Trophoblast cell (in vitro differentiated cells and primary cell): ENCODE measurements around the gene MAP3K10.

Experiments
- DNase-seq, 2 donors: peaks; one replicate each; pipeline ENCODE4 v3.0.0-alpha.2; 2016
- H2AFZ ChIP-seq: 2 replicates; pipeline ENCODE4 v1.6.1; 2013; ENCODE audit warnings: low read length, moderate library complexity, mild to moderate bottlenecking; ENCODE audit not compliant: insufficient read depth, poor library complexity
- H2AK5ac ChIP-seq: 2 replicates; pipeline ENCODE4 v1.6.1; 2013; ENCODE audit warnings: mild to moderate bottlenecking, low read length
- H2BK120ac ChIP-seq: 2 replicates; pipeline ENCODE4 v1.6.1; 2013; ENCODE audit warnings: low read length, mild to moderate bottlenecking, moderate library complexity; ENCODE audit not compliant: insufficient read depth, poor library complexity
- H2BK12ac ChIP-seq: 2 replicates; pipeline ENCODE4 v1.6.1; 2013; ENCODE audit warnings: mild to moderate bottlenecking, low read length, moderate library complexity
- H2BK5ac ChIP-seq: 2 replicates; pipeline ENCODE4 v1.6.1; 2013; ENCODE audit warnings: low read length, low read depth, moderate library complexity, mild to moderate bottlenecking; ENCODE audit not compliant: poor library complexity
- H3K14ac ChIP-seq: 2 replicates; pipeline ENCODE4 v1.6.1; 2013; ENCODE audit warnings: mild to moderate bottlenecking, low read length
- H3K18ac ChIP-seq: 2 replicates; pipeline ENCODE4 v1.6.1; 2013; ENCODE audit warnings: mild to moderate bottlenecking, low read length
- H3K23ac ChIP-seq: 2 replicates; pipeline ENCODE4 v1.6.1; 2013; ENCODE audit warnings: low read length
- H3K27ac ChIP-seq: 2 replicates; pipeline ENCODE4 v1.5.1; 2013; ENCODE audit warnings: low read depth, mild to moderate bottlenecking, inconsistent platforms, low read length, moderate library complexity
- H3K27me3 ChIP-seq: 2 replicates; pipeline ENCODE4 v1.6.1; 2013; ENCODE audit warnings: inconsistent platforms, mild to moderate bottlenecking, low read length, moderate library complexity; ENCODE audit not compliant: insufficient read depth
- H3K36me3 ChIP-seq, 2 experiments: 1 replicate in 1 of 2; 2 replicates in 1 of 2; pipeline ENCODE4 v1.6.1; 2013; ENCODE audit warnings: low read length in 2 of 2, mild to moderate bottlenecking in 2 of 2, moderate library complexity in 1 of 2; ENCODE audit not compliant: insufficient read depth in 2 of 2, control insufficient read depth in 1 of 2
- H3K4ac ChIP-seq: 2 replicates; pipeline ENCODE4 v1.6.1; 2013; ENCODE audit warnings: low read depth, mild to moderate bottlenecking, low read length, moderate library complexity
- H3K4me1 ChIP-seq, 2 experiments: 1 replicate in 1 of 2; 2 replicates in 1 of 2; pipeline ENCODE4 v1.6.1; 2013; ENCODE audit warnings: low read length in 2 of 2, mild to moderate bottlenecking in 2 of 2, moderate library complexity in 1 of 2; ENCODE audit not compliant: insufficient read depth in 2 of 2, control insufficient read depth in 1 of 2
- H3K4me2 ChIP-seq: 2 replicates; pipeline ENCODE4 v1.6.1; 2013; ENCODE audit warnings: inconsistent platforms, mild to moderate bottlenecking, low read length, moderate library complexity
- H3K4me3 ChIP-seq: 2 replicates; pipeline ENCODE4 v1.5.1; 2013; ENCODE audit warnings: mild to moderate bottlenecking, low read depth, low read length, inconsistent platforms
- H3K79me1 ChIP-seq: one replicate; pipeline ENCODE4 v1.6.1; 2013; ENCODE audit warnings: low read length
- H3K79me2 ChIP-seq: 2 replicates; pipeline ENCODE4 v1.6.1; 2013; ENCODE audit warnings: low read length, mild to moderate bottlenecking; ENCODE audit not compliant: control insufficient read depth, insufficient read depth, poor library complexity
- H3K9ac ChIP-seq: 2 replicates; pipeline ENCODE4 v1.6.1; 2013; ENCODE audit warnings: mild to moderate bottlenecking, low read length
- H3K9me3 ChIP-seq: 2 replicates; pipeline ENCODE4 v1.6.1; 2013; ENCODE audit warnings: low read depth, mild to moderate bottlenecking, control low read depth, inconsistent platforms, low read length; ENCODE audit not compliant: insufficient read depth
- H4K12ac ChIP-seq: 2 replicates; pipeline ENCODE4 v1.6.1; 2013; ENCODE audit warnings: low read depth, mild to moderate bottlenecking, low read length, moderate library complexity
- H4K8ac ChIP-seq: 2 replicates; pipeline ENCODE4 v1.6.1; 2013; ENCODE audit warnings: low read depth, mild to moderate bottlenecking, low read length, moderate library complexity
- H4K91ac ChIP-seq: one replicate; pipeline ENCODE4 v1.6.1; 2013; ENCODE audit warnings: low read depth, mild to moderate bottlenecking, low read length, moderate library complexity
- WGBS: extraction: QIAGEN DNeasy Blood & Tissue Kit; methylation state at CpG from one replicate; pipeline ENCODE4 v1.1.7; 2013; ENCODE audit warnings: missing lambda C conversion rate; ENCODE audit not compliant: insufficient read length, insufficient coverage; ENCODE audit errors: extremely low coverage; 5-methylcytosine and 5-hydroxymethylcytosine counted together

MAP3K10 gene

GRCh38 chr19:40228346-40228745, 37.1 kb downstream of the MAP3K10 start:
- Histone ChIP-seq H3K79me2 (no peaks in the 10 kb centered on the region), H3K4me3 (no peak overlapping the region), H2AFZ (no peak overlapping the region), H3K18ac (no peak overlapping the region), H3K27me3 (peaks cover 4% of the 10 kb centered on the region), H2BK12ac (no peak overlapping the region), H3K9me3 (no peaks in the 10 kb centered on the region), H4K91ac (no peak overlapping the region), H3K23ac (no peak overlapping the region), H3K4me1 (peaks cover 8 to 15% of the 10 kb centered on the region in 2 experiments), H2BK5ac (no peak overlapping the region), H3K36me3 (peaks cover 8% of the 10 kb centered on the region in 2 experiments), H2BK120ac (no peak overlapping the region), H3K14ac (no peak overlapping the region), H3K27ac (no peak overlapping the region), H3K9ac (no peak overlapping the region), H3K79me1 (peaks cover 4% of the 10 kb centered on the region), H4K12ac (no peak overlapping the region), H2AK5ac (no peak overlapping the region), H3K4ac (no peak overlapping the region), H4K8ac (no peak overlapping the region), H3K4me2 (no peak overlapping the region)
- DNase-seq = peak in 1 of 2 donors; percentile 40
- WGBS = no CpG with 5 or more reads among the region's 10 CpGs

GRCh38 chr19:40228863-40229262, 37.6 kb downstream of the MAP3K10 start:
- Histone ChIP-seq H2BK12ac (no peak overlapping the region), H2AFZ (no peak overlapping the region), H3K14ac (no peak overlapping the region), H3K4me2 (no peak overlapping the region), H3K4me1 (peaks cover 8 to 15% of the 10 kb centered on the region in 2 experiments), H3K23ac (no peak overlapping the region), H3K4ac (no peak overlapping the region), H3K36me3 (peaks cover 13% of the 10 kb centered on the region in 2 experiments), H2BK5ac (no peak overlapping the region), H3K18ac (no peak overlapping the region), H3K79me1 (peaks cover 4% of the 10 kb centered on the region), H2AK5ac (no peak overlapping the region), H3K79me2 (no peaks in the 10 kb centered on the region), H4K12ac (no peak overlapping the region), H4K91ac (no peak overlapping the region), H2BK120ac (no peak overlapping the region), H3K27me3 (peaks cover 4% of the 10 kb centered on the region), H4K8ac (no peak overlapping the region), H3K9me3 (no peaks in the 10 kb centered on the region), H3K4me3 (no peak overlapping the region), H3K27ac (no peak overlapping the region), H3K9ac (no peak overlapping the region)
- no CpG with 5 or more reads among the region's 5 CpGs for WGBS
- peak; percentile 28 to 59 for DNase-seq

GRCh38 chr19:40229484-40229883, 38.3 kb downstream of the MAP3K10 start:
- no peak overlapping the region for H3K14ac ChIP-seq
- no peak overlapping the region for H3K4me3 ChIP-seq
- no peak overlapping the region for H2AFZ ChIP-seq
- H3K36me3 ChIP-seq = peaks cover 18% of the 10 kb centered on the region in 2 experiments
- H3K4me2 ChIP-seq = no peak overlapping the region
- H2AK5ac ChIP-seq = no peak overlapping the region
- DNase-seq = peak; percentile 25
- peaks cover 4% of the 10 kb centered on the region for H3K79me1 ChIP-seq
- peaks cover 8 to 15% of the 10 kb centered on the region in 2 experiments for H3K4me1 ChIP-seq
- no peak overlapping the region for H3K4ac ChIP-seq
- H3K23ac ChIP-seq = no peak overlapping the region
- H2BK5ac ChIP-seq = no peak overlapping the region
- no peak overlapping the region for H3K27ac ChIP-seq
- H4K8ac ChIP-seq = no peak overlapping the region
- no peak overlapping the region for H4K12ac ChIP-seq
- H3K18ac ChIP-seq = no peak overlapping the region
- H3K27me3 ChIP-seq = peaks cover 4% of the 10 kb centered on the region
- no peak overlapping the region for H3K9ac ChIP-seq
- H3K79me2 ChIP-seq = no peaks in the 10 kb centered on the region
- H2BK12ac ChIP-seq = no peak overlapping the region
- H3K9me3 ChIP-seq = no peaks in the 10 kb centered on the region
- H2BK120ac ChIP-seq = no peak overlapping the region
- WGBS = no CpG with 5 or more reads among the region's 3 CpGs
- no peak overlapping the region for H4K91ac ChIP-seq

- DNase-seq = peak; percentile 36 to 65
- H4K12ac ChIP-seq = no peak overlapping the region
- no peak overlapping the region for H2BK120ac ChIP-seq
- no peak overlapping the region for H3K14ac ChIP-seq
- H3K9ac ChIP-seq = no peak overlapping the region
- no peak overlapping the region for H2BK5ac ChIP-seq
- peaks cover under 1% of the 10 kb centered on the region for H3K9me3 ChIP-seq
- no peak overlapping the region for H3K4ac ChIP-seq
- no peak overlapping the region for H3K27ac ChIP-seq
- no peaks in the 10 kb centered on the region for H3K79me2 ChIP-seq
- H3K4me2 ChIP-seq = no peak overlapping the region
- no peak overlapping the region for H2BK12ac ChIP-seq
- no peak overlapping the region for H3K4me3 ChIP-seq
- H3K18ac ChIP-seq = no peak overlapping the region
- H3K27me3 ChIP-seq = peaks cover 4% of the 10 kb centered on the region
- H4K91ac ChIP-seq = no peak overlapping the region
- no CpG with 5 or more reads among the region's 4 CpGs for WGBS
- peaks cover 4% of the 10 kb centered on the region for H3K79me1 ChIP-seq
- H4K8ac ChIP-seq = no peak overlapping the region
- H3K36me3 ChIP-seq = peaks cover 22 to 23% of the 10 kb centered on the region in 2 experiments
- no peak overlapping the region for H2AFZ ChIP-seq
- peaks cover 8 to 15% of the 10 kb centered on the region in 2 experiments for H3K4me1 ChIP-seq
- no peak overlapping the region for H2AK5ac ChIP-seq
- no peak overlapping the region for H3K23ac ChIP-seq
Observed at GRCh38 chr19:40229926-40230417, 38.7 kb downstream of the MAP3K10 start.
